DMS114 treated with DMSO at 0.1 percent for 48 hours (cell line): Measurements from ENCODE around the gene ZNF507.

Experiments
- DNase-seq: peaks from one replicate; lab custom pipeline; 2025; ENCODE audit not compliant: unreplicated experiment; lab: John Stamatoyannopoulos, UW

The ZNF507 gene

DNA sequence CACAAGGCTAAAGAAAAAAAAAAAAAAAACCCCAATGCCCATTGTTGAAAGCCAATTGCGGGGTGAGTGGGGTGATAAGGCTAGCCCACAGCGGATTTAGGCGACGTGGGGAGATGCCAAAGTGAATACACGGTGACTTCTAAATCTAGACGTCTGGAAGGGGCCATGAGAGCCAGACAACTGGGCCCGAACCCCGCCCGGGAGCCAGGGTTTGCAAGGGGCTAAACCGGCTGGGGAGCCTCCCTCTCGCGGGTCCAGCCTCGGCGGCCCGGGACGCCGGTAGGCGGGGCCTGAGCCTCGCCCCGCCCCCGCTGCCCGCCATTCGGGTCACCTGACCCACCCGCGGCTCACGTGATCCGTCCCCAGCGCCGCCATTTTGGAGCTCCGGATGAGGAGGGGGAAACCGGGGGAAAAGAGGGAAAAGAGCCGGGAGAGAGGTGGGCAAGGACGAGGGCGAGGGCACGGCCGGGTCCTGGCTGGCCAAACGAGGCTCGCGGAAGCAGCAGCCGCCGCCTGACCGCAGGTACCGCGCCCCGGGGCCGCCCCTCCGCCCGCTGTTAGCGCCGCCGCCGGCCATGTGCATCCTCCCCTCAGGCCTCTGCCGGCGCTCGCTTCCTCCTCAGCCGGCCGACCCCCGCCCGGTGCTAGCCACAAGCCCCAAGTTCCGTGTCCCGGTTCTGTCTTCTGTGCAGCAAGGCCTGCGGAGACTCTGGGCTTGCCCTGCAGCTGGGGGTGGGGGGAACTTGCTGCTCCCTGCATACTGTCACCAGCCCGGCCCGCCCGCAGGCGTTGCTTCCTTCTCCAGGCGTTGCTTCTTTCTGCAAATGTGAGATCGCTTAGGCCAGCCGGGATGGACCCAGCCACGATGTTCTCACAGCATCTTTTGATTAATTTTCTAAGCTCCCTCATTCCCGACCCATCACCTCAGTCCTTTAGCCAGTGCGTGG lies at the start of gene ZNF507:
Gene ZNF507 (plus strand): TSS at position 350 of the 947 bp plus-strand sequence. CDS start 7,221 bp downstream, outside the sequence.
- peak; percentile 70 for DNase-seq

DNA sequence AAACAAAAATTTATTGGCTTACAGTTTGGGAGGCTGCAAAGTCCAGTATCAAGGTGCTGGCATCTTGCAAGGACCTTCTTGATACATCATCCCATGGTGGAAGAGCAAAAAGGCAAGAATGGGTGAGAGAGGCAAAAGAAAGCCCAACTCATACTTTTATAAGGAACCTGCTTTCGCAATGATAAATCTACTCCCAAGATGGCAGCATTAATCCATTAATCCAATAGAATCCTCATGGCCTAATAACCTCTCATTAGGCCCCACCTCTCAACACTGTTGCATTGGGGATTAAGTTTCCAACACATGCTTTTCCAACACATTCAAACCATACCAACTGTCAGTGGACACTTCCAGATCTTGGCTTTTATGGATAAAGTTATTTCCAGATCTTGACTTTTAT lies 48.7 kb upstream of the ZNF507 start:
- no peak for DNase-seq

DNA sequence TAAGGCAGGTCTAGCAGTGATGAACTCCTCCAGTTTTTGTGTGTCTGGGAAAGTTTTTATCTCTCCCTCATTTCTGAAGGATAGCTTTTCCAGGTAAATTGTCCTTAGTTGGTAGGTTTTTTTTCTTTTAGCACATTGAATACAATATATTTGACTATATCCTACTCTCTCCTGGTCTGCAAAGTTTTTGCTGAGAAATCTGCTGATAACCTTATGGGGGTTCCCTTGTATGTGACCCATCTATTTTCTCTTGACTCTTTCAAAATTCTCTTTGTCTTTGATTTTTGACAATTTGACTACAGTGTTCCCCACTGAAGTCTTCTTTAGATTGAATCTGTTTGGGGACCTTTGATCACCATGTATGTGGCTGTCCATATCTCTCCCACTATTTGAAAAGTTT lies 42.6 kb upstream of the ZNF507 start:
- DNase-seq, result no peak

DNA sequence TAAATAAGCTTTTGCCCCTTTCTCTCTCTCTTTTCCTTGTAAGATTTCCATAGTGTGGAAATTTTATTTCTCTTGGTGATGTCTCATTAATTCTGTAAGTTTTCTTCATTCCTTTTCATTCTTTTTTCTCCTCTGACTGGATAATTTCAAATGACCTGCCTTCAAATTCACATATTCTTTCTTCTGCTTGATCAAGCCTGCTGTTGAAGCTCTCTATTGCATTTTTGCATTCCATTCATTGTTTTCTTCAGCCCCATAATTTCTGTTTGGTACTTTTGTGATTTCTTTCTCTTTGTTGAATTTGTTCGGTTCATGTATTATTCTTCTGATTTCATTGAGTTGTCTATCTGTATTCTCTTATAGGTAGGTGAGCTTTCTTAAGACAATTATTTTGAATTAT lies 42.2 kb upstream of the ZNF507 start:
- DNase-seq, result no peak

DNA sequence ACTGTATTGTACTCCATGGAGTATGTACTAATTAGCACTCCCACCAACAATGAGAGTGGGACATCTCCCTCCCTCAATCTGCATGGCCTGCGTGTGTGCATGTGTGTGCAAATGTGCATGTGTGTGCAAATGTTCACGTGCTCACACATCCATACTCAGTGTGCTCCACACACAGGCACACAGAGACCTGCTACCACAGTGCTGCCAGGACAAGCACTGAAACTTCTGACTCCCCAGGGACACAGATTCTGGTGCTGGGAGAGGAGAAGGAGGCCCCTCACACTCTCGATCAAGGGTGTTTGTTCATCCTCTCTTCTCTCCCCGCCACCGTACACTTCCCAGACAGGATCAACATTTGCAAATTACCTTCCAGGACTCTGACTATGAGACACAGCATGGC lies 37.8 kb upstream of the ZNF507 start:
- no peak for DNase-seq

DNA sequence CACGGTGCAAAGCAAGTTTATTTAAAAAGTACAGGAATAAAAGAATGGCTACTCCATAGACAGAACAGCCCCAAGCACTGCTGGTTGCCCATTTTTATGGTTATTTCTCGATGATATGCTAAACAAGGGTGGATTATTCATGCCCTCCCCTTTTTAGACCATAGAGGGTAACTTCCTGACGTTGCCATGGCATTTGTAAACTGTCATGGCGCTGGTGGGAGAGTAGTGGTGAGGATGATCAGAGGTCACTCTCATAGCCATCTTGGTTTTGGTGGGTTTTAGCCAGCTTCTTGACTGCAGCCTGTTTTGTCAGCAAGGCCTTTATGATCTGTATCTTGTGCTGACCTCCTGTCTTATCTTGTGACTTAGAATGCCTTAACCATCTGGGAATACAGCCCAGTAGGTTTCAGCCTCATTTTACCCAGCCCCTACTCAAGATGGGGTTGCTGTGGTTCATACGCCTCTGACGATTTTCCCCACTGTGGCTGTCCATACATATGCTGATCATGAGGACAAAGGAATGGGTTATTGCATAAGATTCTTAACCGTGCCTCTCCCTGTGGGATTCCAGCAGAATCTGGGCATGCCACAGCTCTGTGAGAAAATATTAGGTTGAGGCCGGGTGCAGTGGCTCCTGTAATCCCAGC lies 36.9 kb upstream of the ZNF507 start:
- no peak for DNase-seq

DNA sequence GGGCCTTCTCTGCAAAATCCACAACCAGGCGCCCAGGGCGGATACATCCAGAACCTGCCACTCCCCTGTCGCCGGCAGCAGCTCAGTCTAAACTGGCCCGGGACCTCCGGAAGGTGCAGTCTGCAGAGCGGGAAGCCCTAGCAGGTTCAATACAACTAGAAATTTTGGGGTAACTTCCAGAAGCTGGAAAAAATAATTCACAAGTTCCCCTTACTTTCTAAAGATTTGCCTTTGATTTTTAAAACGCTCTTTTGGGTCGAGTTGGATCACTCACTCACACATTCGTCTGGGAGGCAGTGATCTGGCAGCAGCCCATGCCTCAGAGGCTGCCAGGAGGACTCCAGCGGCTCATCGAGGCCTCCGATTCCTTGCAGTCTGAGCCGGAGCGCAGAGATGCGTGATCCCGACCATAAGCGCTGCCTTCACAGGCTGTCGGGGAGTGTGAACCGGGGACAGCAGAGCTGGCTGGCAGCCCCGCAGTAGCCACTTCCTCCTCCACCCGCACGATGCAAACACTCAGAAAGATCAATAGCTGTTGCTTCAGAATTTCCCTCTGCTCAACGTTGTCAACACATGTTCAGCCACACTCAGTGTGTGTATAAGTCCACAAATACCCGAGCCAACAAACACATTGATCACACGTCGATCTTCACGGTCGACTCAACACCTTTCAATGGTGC lies 35.6 kb upstream of the ZNF507 start:
- no peak for DNase-seq

DNA sequence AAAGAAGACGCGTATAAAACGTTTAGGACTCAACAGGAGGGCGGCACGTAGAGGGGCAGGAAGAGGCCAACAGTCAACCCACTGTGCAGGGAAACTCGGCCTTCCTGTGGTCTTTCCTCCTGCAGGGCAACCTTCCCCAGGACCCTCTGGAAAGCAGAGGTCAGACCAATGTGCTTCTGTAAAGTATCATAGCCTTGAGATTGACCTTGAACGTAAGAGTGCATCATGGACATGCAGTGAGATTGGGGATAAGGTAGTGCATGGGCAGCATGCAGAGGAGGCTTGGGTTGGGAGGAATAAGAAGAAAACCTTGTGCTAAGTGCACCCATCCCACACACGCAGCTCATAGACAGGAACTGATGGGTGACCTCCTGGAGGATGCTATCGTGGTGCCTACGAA lies 34.0 kb upstream of the ZNF507 start:
- no peak for DNase-seq

DNA sequence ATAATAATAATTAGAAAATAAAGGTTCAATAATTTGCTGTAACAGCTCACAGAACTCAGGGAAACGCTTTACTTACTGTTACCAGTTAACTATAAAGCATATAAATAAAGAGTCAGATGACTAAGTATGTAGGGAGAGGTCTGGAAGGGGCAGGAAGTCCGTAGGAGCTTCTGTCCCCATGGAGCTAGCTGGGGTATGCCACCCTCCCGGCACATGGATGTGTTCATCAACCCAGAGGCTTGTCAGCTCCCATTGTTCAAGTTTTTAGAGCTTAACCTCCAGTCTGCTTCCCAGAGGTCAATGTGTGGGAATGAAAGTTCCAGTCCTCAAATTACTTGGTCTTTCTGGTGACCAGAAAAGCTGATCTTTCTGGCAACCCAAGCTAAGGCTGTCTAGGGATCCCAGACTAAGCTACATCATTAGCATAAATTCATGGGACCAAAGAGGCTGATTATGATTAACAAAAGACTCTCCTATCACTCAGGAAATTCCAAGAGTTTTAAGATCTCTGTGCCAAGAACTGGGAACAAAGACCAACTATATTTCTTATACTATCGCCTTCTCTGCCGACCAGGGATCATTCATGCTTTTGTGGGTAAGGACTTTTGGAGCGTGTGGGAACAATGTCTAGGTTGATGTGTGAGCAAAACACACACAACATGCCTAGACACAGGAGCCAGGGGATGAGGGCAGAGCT lies 31.7 kb upstream of the ZNF507 start:
- DNase-seq, result no peak

DNA sequence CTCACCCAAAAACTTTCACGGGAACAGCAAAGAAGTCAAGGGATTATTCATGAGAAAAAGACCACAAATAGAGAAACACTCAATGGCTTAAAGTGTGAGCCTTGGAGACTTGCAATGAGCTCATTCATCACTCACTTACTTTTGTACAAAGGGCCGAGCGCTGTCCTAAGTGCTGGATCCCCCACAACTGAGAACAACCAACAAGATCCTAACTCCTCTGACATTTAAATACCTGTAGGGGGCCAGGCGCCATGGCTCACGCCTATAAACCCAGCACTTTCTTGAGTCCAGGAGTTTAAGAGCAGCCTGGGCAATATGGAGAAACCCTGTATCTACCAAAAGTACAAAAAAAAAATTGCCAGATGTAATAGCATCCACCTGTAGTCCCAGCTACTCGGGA lies 29.4 kb upstream of the ZNF507 start:
- DNase-seq, result no peak

DNA sequence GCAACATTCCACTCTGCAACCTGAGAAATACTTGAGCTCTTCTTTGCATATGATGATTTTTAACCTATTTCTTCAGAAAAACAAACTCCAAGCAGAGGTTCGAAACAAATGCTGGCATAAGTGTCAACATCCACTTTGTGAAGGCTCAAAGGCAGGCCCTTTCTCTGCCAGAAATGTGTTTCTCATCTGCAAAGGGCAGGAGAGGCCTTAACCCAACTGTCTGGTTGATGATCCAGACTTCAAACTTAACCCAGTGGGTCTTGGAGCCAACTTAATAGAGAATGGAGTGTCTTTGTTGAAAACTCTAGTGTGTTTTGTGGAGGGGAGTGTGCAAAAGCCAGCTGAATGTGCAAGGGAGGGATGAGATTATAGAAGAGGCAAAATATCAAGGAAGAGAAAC lies 28.3 kb upstream of the ZNF507 start:
- no peak for DNase-seq

DNA sequence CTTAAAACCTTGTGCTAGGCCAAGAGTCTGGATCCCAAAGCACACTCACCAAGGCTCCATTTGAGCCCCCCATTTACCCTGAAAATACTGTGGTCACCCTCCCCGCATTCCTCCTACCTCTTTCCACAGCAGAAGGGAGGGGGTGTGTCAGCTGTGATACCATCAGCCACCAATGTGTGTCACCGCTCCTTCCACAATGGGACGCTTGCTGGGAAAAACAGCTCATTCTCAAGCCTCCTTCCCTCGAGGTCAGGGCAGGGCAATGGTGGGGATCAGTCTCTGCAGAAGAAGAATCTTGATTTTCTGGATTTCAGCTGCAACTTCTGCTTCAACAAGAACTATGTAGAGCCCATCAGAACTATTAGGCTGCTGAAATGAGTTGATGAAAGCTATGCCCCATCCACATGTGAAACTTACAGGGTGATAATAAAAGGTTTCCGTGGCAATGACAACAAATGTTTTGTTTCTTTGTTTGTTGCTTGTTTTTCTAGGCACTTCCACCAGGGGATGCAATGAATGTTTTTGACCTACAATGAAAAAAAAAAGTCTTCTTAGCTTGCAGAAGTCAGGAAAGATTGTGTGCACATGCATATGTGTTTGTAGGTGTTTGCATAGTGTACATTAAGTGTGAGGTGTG lies 26.4 kb upstream of the ZNF507 start:
- DNase-seq, result peak; percentile 37

DNA sequence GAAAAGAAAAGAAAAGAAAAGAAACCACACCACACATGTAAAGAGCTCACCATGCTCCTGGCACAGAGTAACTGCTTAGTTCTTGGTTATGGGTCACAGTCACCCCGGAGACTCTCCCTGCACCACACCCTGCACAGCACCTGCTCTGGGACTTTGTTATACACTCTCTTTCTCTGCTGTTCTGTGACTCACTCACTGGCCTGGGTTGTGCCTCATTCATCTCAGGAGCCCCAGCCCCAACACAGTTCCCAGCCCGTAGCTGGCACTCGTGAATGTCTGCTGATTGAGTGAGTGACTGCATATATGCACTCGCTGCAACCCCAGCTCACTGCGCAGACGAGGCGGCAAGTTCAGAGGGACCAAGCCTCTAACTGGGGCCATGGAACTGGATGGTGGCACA lies 22.9 kb upstream of the ZNF507 start:
- no peak for DNase-seq

DNA sequence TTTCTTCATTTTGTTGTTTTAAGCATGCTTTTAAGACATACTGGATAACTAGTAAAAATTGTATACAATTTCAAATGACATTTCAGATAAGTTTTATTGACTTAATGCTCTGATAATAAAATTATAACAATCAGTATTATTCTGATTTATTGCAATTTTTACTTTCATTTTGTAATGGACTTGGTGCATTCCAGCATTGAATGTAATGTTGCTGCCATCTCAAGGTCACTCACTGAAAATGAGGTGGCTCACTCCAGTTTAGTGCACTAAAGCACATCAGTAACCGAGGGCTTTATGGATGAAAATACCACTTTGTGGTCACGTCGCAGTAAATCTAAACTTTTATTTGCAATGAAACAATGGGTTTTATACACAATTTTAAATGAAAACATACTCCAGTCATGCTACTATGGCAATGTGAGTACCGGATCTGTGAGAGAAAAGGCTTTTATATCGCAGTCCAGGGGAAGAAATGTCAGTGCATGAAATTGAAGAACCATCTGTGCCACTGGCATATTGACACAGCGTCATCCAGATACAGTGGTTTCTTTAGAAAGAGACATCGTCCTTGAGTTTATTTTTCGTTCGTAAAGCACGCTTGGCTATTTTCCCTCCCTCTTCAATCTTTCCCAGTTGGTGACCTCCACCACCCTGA lies 20.7 kb upstream of the ZNF507 start:
- DNase-seq, result no peak

DNA sequence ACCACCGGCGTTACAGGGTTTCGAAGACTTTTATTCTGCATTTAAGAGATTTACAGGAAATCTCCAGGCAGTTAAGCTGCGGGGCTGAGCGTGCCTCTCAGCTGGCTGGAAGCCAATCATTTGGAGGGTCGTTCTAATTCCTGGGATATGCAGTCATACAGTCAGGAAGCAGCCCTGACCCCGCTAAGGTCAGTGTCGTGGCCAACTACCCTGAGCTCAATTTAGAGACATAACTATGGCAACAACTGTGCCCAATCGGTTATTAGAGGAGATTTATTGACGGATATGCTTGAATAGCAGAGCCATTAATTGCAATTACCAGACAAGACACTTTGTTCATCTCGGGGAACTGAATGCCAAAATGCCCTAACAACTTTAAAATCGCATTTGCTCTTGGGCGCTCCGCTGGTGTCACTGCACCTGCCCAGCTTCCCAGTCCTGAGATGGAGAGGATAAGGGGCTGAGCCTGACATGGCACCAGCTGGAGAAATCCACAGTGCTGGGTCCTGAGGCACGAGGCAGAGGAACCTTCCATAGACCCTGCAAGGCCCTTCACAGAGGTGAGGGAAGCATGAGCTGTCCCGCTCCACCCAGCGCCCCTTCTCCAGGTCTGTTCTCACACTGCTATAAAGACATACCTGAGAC lies 15.1 kb upstream of the ZNF507 start:
- no peak for DNase-seq

DNA sequence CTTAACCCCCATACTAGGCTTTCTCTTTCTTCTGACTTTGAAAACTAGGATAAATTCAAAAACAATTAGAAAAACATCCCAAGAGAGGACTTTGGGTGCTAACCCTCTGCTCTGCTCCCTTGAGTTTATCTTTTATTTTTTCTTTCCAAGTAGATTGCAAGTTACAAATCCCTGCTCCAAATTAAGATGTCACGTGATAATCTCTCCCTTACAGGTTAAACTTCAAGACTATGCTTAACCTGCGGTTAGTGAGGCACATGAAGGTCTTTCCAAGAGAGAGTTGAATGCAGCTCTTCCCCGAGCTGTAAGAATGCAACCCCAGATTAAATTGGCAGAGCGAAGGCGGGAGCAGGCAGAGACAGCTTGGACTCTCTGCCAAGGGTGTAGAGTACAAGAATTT lies 12.2 kb upstream of the ZNF507 start:
- DNase-seq, result no peak

DNA sequence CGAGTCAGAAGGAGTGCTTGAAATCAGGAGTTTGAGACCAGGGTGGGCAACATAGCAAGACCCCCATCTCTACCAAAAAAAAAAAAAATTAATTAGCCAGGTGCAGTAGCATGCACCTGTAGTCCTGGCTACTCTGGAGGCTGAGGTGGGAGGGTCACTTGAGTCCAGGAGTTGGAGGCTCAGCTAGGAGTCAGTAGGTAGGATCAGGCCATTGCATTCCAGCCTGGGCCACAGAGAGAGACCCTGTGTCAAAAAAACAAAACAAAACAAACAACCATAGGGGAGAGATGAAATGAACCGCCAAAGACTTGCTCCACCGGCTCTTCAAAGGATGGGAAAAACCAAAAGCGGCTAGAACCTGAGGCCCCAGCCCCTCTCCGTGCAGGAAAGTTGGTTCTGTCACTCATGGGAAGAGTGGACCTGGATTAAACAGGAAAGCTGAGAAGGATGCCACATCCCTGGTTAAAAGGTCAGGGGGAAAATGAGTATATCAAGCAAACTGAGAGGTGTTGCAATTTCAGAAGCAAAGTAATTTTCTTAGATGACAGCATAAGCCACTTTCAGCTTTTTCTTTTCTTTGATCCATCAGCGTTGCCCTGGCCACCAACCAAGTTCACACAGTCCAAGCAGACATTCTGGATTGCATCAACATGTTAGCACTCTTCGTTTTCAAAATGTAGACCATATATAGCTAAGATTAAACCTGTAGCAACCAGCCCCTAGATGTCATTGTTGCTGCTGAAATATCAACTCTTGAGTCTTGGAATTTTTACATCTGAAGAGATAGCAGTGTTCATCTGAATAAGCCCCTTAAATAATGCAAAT lies 8.9 kb upstream of the ZNF507 start:
- DNase-seq, result no peak

DNA sequence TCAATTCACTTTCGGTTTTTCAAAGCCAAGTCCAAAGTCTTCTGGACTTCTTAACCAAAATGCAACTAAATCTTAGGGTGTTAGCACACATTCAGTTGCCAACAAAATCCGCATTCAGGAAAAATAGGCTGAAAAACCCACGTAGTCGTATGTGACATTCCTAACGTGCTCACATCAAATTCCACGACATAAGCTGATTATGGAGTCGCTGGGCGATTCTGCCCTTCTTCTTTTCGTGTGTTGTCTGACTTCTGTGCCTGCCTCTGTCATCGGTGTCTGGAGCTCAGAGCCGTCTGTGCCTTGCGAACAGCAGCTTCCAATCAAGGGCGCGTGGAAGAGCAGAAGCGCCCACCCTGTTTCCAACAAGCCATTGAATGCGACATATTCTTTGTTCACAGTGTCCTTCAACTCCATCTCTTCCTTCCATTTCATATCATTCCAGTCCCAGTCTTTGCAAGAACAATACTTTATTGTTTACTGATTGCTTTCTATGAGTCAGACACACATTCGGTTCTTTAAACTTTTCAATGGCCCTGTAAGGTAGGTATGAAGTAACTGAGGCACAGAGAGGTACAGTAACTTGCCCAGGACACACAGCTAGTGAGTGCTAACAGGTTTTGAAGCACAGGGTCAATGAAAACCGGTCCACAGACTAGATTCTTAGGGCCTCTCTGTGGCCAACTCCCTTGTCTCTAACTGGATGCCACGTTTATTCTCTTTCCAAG lies 8.2 kb upstream of the ZNF507 start:
- DNase-seq, result no peak
